NCI-H524 treated with DMSO at 0.1 percent for 48 hours (cell line): ENCODE results near the gene MYLK2.

Experiments used
- DNase-seq: peaks from one replicate; lab custom pipeline; 2025; lab: John Stamatoyannopoulos, UW

The MYLK2 gene

DNA sequence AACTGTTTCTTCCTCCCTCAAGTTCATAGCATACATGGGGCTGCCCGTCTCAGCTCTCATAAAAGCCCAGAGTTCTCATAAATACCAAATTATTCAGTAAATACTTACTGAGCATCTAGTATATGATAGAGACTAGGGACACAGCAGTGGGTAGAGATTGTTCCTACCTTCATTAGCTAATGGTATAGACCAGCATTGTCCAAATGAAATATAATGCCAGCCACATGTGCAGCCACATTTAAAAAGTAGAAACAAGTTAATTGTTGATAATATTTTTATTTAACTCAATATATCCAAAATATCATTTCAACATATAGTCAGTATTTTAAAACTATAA lies 52.4 kb downstream of the MYLK2 start:
- DNase-seq = no peak

DNA sequence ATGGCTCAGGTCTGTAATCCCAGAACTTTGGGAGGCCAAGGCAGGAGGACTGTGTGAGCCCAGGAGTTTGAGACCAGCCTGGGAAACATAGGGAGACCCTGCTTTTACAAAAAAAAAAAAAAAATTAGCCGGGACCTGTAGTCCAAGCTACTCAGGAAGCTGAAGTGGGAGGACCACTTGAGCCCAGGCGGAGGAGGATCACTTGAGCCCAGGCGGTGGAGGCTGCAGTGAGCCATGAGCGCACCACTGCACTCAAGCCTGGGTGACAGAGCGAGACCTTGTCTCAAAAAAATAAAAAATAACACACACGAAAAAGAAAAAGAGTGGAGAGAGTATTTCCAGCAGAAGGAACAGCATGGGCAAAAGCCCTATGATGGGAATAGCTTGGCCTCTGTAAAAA lies 53.2 kb downstream of the MYLK2 start:
- DNase-seq = no peak

DNA sequence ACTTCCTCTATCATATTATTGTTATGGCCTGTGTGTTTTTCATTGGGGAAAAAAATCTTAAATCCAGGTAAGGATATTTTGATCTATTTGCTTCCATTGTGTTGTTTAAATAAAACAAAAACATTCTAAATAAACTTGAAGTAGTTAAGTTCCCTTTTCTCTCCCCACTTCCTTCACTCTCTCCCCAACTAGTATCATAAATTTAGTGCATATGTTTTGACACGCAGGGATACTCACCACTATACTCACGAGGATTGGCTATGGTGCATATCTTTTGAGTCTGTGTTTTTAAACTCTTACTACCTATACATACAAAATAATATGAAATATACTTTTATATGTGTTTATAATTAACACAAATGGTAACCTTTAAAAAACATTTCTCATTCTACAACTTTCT lies 56.5 kb downstream of the MYLK2 start:
- no peak for DNase-seq

DNA sequence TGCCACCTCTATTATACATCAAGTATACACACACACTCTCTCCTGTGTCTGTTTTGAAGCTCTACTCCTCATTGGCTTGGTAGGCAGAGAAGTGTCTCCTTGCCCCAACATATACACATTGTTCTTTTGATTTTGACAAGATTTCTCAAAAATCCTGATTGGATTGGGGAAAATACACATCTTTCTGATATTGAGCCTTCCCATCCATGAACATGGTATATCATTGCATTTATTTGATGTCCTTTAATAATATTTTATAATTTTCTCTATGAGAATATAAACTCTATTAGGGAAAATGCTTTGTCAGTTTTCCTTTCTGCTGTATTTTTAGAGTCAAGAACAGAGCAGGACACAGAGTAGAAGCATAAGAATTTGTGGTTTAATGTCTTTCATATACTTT lies 58.5 kb downstream of the MYLK2 start:
- no peak for DNase-seq

DNA sequence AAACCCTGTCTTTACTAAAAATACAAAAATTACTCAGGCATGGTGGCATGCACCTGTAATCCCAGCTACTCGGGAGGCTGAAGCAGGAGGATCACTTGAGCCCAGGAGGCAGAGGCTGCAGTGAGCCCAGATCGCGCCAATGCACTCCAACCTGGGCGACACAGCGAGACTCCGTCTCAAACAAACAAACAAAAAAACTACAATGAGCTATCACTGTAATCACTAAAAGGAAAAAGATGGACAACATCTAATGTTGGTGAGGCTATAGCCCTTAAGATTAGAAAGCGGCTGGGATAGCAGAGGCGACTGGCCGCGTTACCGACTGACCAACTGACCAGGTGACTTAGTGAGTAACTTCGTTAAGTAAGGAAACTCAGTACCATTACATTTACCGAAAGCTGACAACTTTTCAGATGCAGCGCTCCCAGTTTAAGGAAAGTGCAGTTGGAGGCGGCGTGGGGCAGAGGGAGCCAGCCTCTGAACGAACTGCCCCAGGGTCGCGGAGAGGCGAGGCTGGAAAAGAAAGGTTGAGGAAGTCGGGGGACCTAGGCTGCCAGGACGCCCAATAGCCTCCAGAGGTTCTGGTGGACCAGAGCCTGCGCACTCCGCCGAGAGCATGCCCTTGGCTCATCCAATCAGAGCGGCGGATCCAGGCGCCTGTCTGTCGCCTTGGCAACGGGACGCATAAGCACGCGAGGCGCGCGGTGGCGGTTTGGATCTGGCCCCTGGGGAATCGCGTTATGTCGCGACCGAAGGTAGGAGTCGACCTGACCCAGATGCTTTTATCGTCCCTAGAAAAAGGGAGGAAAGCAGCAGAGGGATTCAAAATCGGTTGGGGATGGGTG lies 60.2 kb downstream of the MYLK2 start:
- peak; percentile 56 for DNase-seq

DNA sequence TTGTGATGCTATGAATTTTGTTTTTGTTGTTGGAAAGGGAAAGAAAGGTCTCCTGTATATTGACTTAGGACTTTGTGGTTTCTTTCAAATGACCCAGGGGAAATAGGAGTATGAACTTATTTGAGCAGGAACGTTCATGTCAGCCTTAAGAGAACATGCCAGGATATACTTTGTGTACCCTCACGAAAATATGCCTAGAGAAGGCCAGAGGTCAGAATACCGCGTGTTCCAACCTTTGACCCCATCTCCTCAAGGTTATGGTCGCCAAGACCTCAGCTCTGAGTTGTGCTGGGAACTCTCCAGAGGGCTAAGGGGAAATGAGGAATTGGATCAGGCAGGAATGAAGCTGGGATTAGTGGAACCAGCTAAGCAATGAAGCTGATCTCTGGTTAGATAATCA lies 62.8 kb downstream of the MYLK2 start:
- no peak for DNase-seq

DNA sequence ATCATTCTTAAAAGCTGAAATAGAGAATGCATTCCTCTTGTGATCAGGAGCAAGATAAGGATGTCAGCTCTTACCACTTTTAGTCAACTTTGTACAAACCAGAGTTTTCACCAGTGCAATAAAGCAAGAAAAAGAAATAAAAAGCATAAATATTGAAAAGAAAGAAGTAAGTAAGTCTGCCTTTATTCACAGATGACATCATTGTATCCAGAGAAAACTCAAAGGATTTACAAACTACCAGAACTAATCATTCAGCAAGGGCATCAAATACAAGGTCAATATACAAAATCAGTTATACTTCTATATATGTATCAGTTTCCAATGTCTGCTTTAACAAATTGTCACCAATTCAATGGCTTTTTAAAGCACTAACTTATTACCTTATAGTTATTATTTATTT lies 64.7 kb downstream of the MYLK2 start:
- no peak for DNase-seq
